ENCODE data around the gene EPHA1. TPM values are rescaled to one million over a fixed set of nuclear protein-coding genes. Genes with fewer than 3 reads are reported as not detected.

Gene EPHA1
- total and polyA plus RNA-seq, 2 donors (not counting 3 experiments of a cell fraction or from before 2014, with no cell fraction given), result 0.07 TPM; not detected in 1

- ChIA-PET POLR2A (no interaction called here), CTCF (interaction anchor here (1.1 kb wide), 1 partner anchor 10 kb away, joined by 4 read pairs; no protein-coding TSS in a partner anchor)
- Histone ChIP-seq H3K9me1 (replicated peaks; ENCODE audit: control insufficient read depth, extremely low read depth, insufficient read depth, low read length) (no peaks in the 10 kb centered on the region), H3K4me1 (ENCODE audit: control insufficient read depth, extremely low read depth, insufficient read depth, low read length) (peaks cover 18% of the 10 kb centered on the region), H2AFZ (ENCODE audit: low read depth, low read length) (peak overlapping the region; percentile 8), H3K4me2 (ENCODE audit: insufficient read depth, low read length) (no peak overlapping the region), H3K27ac (ENCODE audit: insufficient read depth, low read depth, low read length) (no peak overlapping the region), H3K9me3 (replicated peaks; ENCODE audit: control insufficient read depth, insufficient read depth, low read length) (no peaks in the 10 kb centered on the region), H3K4me3 (replicated peaks in 1 of 3; ENCODE audit: insufficient read depth in 1 of 3, low read depth in 1 of 3, low read length in 3 of 3) (no peak overlapping the region), H3K36me3 (ENCODE audit: control insufficient read depth in 2 of 2, extremely low read depth in 1 of 2, insufficient read depth in 2 of 2, low read length in 2 of 2) (no peaks in the 10 kb centered on the region), H4K20me1 (replicated peaks; ENCODE audit: control insufficient read depth, extremely low read depth, insufficient read depth, low read length) (no peaks in the 10 kb centered on the region), H3K27me3 (ENCODE audit: control insufficient read depth in 2 of 2, insufficient read depth in 2 of 2, low read length in 2 of 2) (no peaks in the 10 kb centered on the region), H3K79me2 (ENCODE audit: control insufficient read depth, insufficient read depth, low read length) (no peaks in the 10 kb centered on the region), H3K9ac (replicated peaks; ENCODE audit: extremely low read depth, insufficient read depth, low read length) (no peak overlapping the region)
- TF ChIP-seq CTCF (IDR thresholded peaks at IDR 0.05; ENCODE audit: extremely low read depth in 1 of 2, insufficient read depth in 1 of 2, low read depth in 1 of 2, low read length in 2 of 2) (no peak), EZH2 (IDR thresholded peaks at IDR 0.05; ENCODE audit: borderline replicate concordance, low read depth, low read length, severe bottlenecking) (no peak), MAX (IDR thresholded peaks at IDR 0.05; ENCODE audit: insufficient read depth, insufficient read length) (no peak), FOS (IDR thresholded peaks at IDR 0.05; ENCODE audit: borderline replicate concordance, insufficient read depth, low read length) (no peak), POLR2A (IDR thresholded peaks at IDR 0.05; ENCODE audit: low read depth, low read length) (no peak), GATA2 (IDR thresholded peaks at IDR 0.05; ENCODE audit: insufficient read depth, insufficient read length, low read depth, low read length) (no peak), POLR2AphosphoS5 (IDR thresholded peaks at IDR 0.05; ENCODE audit: insufficient read depth, low read depth, low read length) (no peak), MYC (IDR thresholded peaks at IDR 0.05; ENCODE audit: low read depth, low read length) (no peak), JUN (IDR thresholded peaks at IDR 0.05; ENCODE audit: borderline replicate concordance, insufficient read depth, insufficient read length, low read depth) (no peak)
- intact Hi-C loops (cut with micrococcal nuclease), result no loop called here
- dilution Hi-C loops (cut with MboI; ENCODE audit: extremely low pct_ligation_motif_present, low sequenced_read_pairs), result no loop called here
- peak; percentile 65 for DNase-seq (ENCODE audit: low read depth, low spot score)
- BruUV-seq (replicated peaks), result no TSS peak
- FAIRE-seq, result no peak
These were observed 28.9 kb upstream of the EPHA1 start for GRCh38 chr7:143437578-143437977.

Measured in endothelial cell of umbilical vein (primary cell).